CD4-positive, alpha-beta T cell treated with Interleukin-1 beta for 1 hour (primary cell): Measurements from ENCODE around the gene MRM3.
"Not testable (repeated sequence)": the region's sequence is repeated elsewhere in the genome, so short reads cannot be mapped to it uniquely, and the experiment has no call there.

Source experiments
- DNase-seq, 2 donors: peaks; one replicate each; pipeline ENCODE4 v3.0.0-alpha.2; 2020 to 2022

The MRM3 gene

DNA sequence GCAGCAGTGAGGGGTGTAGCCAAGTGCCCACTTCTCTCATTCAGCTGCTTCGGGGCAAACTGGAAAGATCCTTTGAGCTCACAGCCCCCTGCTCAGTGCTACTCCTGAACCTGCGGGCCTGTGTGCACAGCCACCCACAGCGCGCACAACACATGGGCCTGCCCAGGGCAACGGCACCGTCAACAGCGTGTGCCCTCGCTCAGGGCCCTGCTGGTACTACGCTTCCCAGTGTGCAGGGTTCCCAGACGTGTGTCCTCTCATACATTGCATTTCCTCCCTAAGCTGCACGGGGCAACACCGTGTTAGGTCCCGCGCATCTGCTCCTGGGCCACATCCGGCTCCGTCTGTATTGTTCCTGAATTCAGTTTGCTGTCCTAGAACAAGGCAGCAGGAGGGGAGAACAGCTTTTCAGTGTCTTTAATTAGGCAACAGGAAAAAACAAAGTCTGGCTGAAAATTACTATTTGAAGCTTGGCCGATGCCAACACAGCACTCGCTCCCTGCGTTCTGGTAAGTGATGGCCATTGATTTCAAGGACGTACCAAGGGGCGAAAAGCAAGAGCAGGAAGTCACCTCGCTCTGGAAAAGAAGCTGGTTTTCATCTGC is 15.2 kb downstream of the MRM3 start:
- no peak for DNase-seq

DNA sequence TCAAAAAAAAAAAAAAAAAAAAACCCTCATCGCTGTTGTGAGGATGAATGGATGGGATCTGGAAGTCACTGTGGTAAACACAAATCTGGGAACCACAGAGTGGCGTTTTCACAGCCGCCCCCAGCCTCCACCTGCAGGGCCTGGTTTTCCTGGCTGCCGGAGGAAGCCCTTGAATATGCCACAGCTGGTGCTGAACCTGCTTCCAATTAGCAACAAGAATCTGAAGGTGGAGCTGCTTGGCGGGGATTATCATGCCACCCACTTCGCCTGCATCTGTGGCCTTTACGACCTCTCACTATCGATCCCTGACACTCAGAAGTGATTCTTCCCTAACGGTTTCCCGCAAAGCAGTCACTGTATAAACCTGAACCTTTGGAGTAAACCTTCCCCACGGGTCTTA is 16.1 kb downstream of the MRM3 start:
- no peak for DNase-seq

DNA sequence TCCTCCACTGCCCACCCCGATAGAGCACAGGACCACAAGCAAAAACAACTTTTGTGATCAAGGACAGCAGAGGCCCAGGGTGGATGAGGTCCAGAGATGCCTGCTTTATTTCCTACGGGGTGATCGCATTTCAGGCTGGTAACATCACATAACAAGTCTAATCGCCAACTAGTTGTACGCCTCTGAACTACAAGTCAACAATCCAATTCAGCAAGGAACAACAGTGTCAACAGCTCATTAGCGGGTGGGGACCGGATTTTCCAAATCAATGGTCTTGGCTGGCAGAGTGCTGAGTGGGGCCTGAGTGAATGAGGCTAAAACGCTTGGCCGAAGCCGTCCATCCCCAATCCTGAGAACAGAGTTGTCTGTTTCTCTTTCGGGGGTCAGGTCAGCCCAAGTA is 17.1 kb downstream of the MRM3 start:
- DNase-seq: no peak

DNA sequence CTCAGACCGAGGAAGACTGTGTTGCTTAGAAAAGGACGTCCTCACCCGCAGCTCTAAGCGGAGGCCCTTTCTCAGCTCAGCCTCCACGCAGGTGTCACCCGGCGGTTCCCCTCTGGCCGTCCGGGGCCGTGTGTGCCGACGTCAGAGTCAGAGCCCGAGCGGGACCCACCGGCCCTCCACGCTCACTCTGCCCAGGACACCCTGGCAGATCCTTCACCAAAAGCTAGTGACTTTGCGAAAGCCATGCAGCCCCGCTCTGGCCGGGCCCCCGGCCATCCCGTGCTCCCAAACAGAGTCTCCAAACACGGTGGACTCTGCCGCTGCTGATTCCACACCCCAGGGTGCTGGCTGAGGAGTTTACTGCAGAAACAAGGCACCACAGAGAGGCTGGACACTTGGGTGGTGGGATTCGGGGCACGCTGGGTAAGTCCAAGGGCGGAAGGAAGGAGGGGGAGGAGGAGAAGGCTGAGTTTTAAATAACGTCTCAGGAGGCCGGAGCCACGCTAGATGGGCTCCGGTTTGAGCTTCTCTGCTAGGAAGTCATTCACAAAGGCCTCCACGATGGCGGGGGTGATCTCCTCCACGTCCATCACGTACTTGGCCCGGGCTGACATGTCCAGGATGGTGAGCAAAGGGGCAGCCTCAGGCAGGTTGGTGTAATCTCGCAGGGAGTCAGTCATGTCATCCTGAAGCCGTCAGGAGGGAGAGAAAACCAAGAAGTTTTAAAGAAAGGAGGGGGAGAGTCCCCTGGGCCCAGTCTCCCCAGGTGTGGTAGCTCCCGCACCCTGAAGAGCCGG is 18.5 kb downstream of the MRM3 start:
- DNase-seq: no peak

DNA sequence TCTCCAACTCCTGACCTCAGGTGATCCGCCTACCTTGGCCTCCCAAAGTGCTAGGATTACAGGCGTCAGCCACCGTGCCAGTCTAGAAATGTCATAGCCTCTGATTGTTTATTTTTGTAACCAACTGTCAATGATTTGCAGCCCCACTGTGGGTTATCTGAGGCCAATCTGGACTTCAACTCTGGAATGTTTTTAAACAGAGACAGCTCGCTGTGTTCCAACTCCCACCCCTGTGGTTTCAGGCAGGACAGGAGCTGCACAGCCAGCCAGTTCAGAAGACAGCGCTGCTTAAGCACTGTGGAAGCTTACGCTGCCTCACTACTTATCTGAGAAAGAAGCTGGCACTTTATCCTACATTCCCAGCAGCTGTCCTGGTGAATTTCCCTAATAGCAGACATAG is 19.5 kb downstream of the MRM3 start:
- DNase-seq: no peak

DNA sequence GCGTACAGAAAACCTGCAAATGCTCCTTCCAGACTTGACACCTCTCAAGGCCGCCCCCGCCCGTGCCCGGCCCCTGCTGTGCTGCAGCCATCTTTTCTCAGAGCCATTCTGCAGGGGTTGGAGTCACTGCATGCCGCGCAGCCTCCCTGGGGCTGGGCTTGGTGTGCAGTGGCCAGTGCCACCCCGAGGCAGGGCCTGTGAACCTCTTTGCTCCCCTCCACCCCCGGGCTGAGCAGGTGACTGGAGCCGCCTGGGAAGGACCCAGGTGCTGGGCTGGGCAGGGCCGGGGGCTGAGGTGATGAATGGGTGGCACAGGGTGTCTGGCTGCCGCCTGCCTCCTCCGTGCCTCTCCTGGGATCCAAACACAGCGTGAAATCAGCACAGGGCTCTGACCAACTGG is 20.3 kb downstream of the MRM3 start:
- no peak for DNase-seq

DNA sequence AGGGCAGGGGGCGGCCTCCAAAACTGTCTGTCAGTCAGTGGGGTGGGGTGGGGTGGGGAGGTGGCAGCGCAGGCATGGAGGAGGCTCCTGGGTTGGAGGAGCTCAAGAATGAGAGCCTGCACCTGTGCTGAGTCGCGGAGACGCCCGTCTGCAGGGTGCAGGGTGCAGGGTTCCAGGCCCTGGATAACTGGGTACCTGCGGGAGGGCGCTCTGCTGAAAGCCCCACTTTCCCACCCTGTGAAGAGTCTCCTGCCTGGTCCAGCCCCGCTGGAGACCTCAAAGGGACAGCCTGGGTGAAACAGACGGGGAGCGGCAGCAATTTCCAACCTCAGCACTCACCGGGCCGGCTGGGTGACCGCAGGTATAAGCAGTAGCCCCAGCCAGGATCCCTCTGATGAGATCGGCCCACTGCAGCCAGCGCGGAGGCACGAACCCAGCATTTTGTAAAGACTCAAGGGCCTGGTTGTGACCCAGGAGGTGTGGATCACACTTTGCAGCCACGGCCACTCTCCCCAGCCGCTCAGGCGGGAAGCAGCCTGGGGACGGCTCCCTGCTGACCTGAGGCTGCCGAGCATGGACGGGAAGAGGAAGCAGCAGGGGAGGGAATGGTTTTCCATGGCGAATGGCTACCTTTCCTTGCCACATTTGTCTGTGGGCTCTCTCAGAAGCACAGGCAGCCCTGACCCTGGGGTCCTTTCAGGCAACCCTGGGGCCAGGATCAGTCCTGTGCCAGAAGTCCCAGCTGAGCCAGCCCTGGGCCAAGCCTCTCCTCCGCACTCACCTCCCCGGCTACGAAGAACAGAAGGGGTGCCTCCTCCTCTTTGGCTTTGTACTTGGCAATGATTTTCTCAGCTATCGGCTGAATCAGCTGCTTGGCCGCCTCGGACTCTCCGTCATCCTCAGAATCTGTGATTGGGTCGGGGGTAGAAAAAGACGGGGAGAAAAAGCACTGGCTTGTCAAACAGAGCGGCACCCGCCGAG is 21.0 kb downstream of the MRM3 start:
- no peak for DNase-seq

DNA sequence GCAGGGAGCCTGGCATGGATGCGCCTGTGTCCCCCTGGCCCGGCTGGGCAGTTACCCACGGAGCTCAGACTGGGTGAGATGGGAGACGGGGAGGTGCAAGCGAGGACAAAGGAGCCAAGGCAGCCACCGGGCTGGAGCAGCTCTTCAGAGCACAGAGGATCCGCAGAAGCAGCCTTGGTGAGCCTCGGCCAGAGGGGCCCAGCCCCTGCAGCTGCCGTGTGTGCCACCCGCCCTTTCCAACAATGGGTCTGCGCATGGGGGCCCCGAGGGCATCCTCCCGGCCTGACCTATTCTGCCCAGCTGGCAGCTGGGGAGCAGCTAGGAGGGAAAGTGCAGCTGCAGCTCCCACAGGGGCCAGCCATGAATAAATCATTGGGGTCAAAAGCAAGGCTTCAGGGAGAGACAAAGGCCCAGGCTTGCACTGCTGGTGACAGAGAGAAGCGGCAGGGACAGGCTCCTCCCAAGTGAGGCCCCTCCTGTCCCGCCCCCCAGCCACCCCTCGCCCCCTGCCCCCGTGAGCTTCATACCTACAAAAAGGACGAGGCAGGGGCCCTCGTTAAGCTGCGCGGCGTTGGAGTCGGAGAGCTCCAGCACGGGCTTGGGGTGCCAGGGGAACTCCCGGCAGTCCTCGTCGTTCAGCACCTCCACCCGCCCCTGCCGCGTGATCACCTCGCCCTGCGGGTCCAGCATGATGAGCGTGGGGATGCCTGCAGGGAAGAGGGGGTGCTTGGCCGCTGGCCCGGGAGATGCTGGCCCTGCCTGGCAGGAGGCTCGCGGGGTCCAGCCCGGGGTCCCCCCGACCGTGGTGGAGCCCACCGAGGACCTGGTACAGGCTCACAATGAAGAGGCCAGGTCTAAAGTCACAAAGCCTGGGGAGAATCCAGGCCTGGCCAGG is 22.6 kb downstream of the MRM3 start:
- no peak for DNase-seq

DNA sequence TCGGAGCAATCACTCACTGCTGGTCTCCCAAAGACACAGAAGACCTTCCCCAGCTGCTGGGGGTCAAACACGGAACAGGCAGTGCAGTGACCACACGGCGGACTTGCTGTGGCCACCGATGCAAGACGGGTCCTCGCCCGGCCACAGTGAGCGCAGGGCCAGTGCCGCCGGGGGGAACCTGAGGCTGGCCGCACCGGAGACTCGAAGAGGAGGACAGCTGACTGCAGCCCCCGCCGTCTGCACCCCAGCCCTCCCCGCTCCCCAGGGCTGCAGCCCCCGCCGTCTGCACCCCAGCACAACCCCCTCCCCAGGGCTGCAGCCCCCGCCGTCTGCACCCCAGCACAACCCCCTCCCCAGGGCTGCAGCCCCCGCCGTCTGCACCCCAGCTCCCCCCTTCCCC is 23.7 kb downstream of the MRM3 start:
- not testable (repeated sequence) for DNase-seq

DNA sequence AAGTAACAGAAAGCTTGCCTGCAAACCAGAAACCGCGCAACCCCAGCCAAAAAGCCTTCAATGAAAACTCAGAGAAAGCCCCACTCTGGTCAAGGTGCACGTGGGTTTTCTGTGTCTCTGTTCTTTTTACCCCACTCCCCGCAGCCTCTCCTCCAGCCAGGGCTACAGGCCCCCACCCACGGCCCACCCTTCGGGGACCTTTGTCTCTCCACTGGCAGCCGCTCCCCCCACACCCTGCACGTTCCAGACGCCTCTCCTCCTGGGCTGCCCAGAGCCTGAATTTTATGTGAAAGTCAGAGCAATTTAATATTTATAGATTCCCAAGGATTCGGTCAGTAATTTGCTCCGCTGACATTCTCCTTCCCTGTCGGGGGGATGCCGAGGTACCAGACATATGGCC is 24.2 kb downstream of the MRM3 start:
- DNase-seq: no peak

DNA sequence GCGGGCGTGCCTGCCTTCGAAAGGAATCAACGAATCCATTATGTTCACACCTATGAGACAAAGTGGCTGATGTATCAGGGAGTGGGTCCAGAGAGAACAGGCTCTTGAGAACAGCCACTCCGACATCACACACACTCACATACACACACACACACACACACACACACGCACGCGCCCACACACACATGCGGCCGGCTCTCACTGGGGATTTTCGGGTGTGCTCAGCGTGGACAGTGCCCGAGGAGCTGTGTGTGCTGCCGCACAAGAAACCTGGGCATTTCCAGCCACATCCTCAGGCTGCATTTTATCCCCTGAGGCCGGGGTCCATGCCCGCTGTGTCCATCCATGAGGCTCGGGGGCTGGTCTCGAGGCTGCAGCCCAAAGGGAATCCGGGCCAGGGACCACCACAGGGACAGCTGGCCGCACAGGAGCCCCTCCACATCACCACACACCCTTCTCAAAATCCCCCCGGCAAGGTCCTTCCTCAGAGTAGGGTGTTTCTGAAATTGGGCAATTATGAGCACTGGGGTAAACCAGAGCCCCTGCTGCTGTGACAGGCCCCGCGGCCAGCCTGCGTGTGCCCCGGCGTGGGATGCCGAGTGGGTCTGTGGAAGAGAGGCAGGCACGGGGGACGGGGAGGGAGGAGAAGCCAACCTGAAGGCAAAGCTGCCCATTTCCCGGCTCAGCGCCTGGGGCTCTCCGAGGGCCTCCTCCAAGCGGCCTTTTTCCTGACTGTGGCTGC is 24.8 kb downstream of the MRM3 start:
- no peak for DNase-seq

DNA sequence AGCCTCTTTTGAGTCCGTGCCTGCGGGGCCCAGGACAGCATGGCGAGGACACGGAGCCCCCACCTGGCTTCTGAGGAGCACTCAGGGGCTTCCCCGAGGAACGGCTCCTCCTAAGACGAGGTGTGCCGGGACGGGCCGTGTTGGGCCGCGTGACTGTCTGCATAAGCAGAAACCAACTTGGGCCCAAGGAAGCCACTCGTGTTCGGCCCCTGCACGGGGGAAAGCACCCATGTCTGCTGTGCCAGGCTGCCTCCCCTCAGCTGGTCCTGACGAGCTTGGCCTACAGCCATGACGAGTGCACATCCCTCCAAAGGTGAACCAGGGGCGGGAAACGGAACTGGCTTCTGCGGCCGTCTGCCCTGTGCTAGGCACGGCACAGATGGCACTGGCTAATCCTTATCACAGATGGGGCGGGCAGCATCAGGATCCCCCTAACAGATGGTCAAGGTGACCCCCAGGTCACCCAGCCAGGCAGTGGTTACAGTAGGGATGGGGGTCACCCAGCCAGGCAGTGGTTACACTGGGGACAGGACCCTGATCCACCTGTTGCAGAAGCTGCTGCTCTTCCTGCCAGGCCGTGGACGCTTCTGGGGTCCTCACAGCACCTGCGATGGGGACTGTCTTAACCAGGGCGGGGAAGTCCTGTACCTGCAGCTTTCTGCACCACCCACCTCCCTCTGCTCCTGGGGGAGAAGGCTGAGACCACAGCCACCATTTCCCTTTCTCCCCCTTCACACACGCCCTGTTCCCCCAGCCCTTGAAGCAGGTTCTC is 25.6 kb downstream of the MRM3 start:
- no peak for DNase-seq

DNA sequence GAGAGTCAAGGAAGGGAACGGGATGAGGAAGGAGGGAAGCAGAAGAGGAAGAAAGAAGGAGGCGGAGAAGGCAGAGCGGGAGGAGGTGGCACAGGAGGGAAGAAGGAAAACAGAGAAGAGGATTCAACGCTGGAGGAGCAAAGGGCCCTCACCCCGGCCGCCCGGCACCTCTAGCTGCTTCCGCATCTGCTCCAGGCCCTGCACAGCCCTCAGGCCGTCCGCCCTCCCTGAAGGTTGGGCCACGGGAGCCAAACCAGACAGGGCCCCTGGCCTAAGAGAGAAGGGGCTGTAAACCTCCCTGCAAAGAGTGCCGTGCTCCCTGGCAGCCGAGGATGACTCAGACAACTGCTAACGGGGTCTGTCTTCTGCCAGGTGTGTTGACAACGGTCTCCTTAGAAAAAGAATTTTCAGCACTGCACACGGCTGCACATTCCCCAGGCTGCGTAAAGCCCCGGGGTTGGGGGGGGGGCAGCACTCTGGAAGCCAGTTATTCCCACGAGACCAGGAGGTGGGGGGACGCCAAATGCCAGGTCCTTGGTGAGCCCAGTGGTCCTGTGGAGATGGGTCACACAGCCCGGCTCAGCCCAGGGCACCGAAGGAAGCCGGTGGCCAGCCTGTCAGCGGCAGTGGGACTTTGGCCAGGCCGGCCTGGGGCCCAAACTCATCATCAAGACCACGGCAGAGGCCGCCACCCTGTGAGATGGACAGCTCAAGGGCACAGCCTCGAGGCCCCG is 29.1 kb downstream of the MRM3 start:
- no peak for DNase-seq

DNA sequence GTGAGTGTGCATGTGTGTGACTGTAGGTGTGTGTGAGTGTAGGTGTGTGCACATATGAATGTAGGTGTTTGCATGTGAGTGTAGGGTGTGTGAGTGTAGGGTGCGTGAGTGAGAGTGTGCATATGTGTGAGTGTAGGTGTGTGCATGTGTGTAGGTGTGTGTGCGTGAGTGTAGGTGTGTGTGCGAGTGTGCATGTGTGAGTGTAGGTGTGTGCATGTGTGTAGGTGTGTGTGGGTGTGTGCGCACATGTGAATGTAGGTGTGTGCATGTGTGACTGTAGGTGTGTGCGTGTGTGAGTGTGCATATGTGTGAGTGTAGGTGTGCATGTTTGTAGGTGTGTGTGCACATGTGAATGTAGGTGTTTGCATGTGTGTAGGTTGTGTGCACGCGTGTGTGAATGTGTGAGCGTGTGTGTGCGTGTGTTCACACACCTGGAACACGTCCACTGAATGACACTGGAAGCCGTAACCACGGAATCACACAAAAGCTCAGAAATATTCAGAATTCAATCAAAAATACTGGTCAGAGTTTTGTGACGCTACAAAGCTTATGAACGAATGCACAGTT is 30.6 kb downstream of the MRM3 start:
- no peak for DNase-seq

DNA sequence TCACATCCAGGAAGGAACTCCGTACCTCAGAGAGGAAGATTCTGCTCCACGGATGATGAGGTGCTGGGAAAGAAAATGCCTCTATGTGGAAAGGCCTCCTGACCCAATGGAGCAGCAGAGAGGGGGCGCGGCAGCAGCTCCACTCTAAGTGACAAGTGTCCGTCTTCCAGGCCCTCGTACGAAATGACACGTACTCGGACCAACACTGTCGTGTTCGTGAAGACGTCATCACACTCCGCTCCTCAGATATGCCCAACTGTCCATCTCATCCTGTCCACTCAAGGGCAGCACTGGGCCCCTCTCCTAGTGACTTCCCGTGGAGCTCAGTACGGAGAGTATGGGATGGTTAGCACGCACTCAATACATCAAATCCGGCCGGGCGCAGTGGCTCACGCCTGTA is 32.2 kb downstream of the MRM3 start:
- DNase-seq: no peak

DNA sequence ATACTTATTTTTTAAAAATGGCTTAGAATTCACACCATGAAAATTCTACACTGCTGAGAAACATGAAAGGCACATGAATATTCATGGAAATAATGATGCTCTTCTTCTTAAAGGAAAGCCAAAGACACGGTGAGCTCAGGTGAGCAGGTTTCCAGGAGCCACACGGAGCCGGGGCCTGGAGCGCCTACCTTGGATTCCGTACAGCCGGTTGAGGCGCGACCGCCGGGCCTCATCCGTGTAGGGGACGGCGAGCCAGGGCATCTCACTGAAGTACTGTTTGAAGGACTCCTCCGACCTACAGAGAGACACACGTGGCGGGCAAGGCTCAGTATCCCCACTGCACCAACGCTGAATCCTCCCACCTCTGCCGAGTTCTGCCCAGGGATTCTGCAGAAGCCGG is 37.1 kb downstream of the MRM3 start:
- no peak for DNase-seq

DNA sequence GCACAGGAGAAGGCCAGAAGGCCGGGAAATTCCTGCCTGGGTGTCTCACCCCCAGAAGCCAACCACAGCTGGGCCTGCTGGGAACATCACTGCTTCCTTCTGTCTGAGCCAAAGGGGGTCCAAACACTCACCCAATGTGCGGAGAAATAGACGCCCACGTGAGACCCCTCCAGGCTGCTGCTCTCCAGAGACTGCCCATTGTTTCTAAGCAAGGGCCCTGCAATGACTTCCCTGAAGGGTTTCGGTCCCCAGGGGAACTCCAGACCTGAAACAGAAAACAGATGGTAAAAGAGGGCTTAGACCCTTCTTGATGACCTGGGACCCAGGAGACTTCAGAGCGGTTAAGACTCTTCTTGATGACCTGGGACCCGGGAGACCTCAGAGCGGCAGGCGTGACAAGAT is 41.3 kb downstream of the MRM3 start:
- no peak for DNase-seq

DNA sequence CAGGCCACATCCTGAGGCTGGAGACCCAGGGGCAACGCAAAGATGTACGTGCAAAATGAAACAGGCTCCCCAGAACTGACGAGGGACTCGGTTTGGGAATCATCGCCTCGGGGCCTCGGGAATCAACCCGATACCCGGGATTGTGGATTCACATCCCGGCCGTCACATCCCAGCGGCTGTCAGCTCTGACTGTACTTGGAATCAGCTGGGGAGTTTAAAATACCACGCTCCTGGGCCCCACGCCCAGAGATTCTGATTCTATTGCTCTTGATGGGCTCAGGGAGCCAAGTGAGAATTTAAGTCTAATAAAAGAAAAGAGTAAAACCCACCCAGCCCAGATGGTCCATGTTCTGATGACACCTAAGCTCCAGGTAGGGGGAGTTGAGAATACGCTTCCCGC is 42.2 kb downstream of the MRM3 start:
- no peak for DNase-seq

DNA sequence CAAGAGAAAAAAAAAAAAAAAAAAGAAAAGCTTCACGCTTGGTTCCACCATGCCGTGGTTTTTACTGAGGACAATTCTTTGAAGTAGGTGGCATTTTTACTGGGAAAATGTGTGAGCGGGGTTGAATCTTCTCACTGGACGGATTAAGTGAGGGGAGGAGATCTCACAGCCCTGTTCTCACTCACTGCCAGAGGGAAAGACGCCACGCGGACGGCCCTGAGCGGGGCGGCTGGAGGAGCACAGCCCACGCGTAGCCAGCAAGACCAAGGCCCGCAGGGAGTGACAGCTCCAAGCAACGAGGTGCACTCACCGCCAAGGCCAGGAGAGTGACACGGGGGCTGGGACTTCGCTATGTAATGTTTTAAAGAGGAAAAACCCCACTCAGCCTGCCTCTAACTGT is 43.1 kb downstream of the MRM3 start:
- no peak for DNase-seq

DNA sequence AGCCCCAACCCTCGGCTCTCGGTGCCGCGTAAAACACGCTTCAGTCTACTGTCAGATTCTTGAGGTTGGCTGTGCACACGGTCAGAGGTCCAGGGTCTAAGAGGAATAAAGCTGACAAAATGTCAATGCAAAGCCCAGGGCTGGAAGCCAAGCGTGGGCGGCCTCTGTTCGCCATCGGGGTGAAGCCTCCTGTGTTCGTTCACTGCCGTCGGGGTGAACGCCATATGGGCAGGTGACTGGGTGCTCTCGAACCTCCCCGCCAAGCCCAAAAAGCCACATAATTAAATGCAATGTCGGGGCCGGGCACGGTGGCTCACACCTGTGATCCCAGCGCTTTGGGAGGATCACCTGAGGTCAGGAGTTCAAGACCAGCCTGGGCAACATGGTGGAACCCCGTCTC is 44.6 kb downstream of the MRM3 start:
- no peak for DNase-seq
